HG03521 (cell line): ENCODE data around the gene SPATC1L.

ENCODE experiments used
- ATAC-seq: cut with Tn5 transposase; IDR thresholded peaks from one replicate; pipeline ENCODE4 v1.9.1; 2021; ENCODE audit warnings: mild to moderate bottlenecking, moderate library complexity; ENCODE audit not compliant: unreplicated experiment

SPATC1L gene

DNA sequence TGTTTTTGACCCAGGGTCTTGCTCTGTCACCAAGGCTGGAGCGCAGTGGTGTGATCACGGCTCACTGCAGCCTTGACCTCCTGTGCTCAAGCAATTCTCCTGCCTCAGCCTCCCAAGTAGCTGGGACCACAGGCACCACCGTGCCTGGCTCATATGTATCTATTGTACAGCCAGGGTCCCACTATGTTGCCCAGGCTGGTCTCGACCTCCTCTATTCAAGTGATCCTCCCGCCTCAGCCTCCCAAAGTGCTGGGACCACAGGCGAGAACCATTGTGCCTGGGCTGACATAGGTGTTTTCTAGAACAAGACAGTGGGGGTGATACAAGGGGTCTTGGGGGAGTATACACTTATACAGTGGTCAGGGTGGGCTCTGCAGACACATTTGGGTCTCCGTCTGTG, 46.4 kb downstream of the SPATC1L start:
- no peak for ATAC-seq

DNA sequence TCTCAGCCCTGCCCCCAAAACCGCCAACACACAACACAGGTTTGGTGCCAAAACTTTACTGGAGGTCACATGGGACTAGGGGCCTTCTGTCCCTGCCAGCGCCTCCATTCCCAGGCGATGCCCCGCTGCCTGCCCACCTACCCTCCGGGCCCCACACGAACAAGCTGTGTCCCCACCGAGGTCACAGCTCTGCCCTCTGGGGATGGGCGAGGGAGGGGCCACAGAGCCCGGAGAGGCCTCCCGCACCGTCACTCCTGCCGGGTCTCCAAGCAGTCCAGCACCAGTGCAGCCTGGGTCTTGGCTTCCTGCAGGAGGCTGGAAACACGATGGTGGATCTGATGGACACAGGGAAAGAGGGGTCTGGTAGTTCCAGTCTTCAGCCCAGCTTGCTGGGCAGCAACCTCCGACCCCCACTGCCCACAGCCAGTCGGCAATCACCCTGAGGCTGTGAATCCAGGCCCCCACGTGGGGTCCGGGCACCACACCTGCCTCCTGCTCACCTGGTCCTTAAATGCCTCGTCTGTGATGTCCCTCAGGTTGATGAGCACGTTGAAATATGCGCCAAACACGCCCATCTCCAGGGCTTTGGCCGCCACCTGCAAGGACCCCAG, 47.4 kb downstream of the SPATC1L start:
- ATAC-seq: no peak

DNA sequence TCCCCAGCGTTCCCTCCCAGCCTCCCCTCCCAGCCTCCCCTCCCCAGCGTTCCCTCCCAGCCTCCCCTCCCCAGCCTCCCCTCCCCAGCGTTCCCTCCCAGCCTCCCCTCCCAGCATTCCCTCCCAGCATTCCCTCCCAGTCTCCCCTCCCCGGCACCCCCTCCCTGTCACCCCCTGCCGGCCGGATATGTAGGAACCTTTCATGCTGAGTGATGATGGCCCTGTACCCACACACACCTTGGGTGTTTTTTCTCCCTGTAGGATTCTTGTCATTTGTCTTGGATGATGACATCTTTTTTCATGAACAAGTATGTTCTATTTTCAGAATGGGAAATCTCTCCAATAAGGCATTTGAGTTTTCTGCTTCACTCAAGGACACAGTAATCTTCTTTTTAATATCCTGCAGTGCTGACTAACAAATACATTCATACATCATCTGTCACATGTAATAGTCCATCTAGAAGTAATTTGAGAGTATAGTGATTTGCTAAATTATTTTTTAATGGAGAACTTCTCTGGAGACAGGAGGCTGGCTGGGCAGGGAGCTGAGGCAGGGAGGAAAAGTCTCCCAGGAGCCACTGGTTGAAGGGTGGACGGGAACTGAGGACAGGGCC, 48.4 kb downstream of the SPATC1L start:
- no peak for ATAC-seq

DNA sequence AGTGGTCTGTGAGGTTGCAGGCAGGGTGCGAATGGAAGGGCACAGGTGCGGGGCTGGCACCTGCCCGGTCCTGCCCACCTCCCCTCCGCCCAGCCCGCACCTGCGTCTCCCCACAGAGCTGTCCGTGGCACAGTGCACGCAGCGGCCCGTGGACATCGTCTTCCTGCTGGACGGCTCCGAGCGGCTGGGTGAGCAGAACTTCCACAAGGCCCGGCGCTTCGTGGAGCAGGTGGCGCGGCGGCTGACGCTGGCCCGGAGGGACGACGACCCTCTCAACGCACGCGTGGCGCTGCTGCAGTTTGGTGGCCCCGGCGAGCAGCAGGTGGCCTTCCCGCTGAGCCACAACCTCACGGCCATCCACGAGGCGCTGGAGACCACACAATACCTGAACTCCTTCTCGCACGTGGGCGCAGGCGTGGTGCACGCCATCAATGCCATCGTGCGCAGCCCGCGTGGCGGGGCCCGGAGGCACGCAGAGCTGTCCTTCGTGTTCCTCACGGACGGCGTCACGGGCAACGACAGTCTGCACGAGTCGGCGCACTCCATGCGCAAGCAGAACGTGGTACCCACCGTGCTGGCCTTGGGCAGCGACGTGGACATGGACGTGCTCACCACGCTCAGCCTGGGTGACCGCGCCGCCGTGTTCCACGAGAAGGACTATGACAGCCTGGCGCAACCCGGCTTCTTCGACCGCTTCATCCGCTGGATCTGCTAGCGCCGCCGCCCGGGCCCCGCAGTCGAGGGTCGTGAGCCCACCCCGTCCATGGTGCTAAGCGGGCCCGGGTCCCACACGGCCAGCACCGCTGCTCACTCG, 52.2 kb downstream of the SPATC1L start:
- no peak for ATAC-seq

- ATAC-seq: no peak
Observed at GRCh38 chr21:46131588-46131837, 52.7 kb downstream of the SPATC1L start.

DNA sequence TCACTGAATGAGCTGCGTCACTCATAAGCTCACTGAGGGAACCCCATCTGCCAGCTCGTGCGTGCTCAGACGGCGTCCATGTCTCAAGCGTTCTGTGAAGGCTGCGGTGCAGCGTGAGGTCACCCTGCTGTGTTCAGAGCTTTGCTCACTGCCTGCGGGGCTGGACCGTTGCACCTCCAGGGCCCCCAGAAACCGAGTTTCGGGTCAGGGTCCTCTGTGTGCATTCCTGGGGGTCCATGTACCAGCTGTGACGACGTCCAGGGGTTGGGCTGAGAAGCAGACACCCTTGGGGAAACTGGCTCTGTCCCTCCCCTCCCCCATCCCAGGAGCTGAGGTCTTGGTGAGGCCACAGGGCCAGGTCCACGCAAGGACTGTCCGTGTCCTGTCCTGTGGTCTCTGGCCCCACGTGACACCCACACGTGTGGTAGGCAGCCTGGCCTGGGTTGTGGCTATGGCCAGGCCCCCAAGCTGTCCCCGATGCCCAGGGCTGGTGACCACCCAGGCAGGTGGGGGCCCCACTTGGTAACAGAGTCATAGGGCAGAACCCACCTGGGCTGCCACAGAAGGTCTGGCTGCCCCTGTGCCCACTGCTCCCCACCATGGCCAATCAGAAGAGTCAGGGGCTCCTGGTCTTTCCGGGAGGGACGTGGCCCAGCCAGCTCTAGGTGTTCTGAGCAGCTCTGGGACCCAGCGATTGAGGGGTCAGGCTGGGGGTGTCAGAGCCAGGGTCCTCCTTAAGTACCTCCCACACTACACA, 53.2 kb downstream of the SPATC1L start:
- ATAC-seq: no peak

DNA sequence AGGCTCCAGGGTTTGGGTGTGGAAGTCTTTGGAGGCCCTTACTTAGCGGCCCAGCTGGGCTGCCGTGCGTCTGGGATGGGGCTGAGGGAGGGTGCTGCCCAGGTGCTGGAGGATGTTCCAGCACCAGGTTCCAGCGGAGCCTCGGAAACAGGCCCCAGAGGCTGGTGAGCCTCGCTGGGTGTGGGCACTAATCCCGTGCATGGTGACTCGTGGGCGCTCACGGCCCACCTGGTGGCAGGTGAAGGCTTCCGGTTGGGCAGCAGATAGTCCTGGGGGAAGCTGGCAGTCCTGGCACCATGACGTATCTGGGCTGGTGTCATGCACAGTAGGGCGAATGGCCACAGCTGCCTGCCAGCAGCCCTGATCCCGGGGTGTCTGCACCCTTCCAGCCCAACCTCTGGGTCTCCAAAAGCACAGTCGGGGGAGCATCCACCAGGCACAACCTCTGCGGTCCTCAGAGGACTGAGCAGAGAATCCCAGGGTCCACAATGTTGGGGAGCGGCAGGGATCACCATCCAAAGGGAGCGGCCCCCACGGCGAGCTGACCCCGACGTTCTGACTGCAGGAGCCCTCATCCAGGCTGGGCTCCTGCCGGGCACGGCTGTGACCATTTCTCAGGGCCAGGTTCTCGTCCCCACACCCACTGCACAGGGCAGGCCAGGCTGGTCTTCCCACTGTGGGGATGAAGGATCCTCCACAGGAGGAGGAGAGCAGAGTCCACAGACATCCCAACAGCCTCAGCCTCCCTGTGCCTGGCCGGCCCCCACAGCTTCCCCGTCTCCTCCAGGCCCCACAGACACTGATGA, 54.2 kb downstream of the SPATC1L start:
- ATAC-seq: no peak

GRCh38 chr21:46128933-46129571, 55.2 kb downstream of the SPATC1L start:
- ATAC-seq: no peak

DNA sequence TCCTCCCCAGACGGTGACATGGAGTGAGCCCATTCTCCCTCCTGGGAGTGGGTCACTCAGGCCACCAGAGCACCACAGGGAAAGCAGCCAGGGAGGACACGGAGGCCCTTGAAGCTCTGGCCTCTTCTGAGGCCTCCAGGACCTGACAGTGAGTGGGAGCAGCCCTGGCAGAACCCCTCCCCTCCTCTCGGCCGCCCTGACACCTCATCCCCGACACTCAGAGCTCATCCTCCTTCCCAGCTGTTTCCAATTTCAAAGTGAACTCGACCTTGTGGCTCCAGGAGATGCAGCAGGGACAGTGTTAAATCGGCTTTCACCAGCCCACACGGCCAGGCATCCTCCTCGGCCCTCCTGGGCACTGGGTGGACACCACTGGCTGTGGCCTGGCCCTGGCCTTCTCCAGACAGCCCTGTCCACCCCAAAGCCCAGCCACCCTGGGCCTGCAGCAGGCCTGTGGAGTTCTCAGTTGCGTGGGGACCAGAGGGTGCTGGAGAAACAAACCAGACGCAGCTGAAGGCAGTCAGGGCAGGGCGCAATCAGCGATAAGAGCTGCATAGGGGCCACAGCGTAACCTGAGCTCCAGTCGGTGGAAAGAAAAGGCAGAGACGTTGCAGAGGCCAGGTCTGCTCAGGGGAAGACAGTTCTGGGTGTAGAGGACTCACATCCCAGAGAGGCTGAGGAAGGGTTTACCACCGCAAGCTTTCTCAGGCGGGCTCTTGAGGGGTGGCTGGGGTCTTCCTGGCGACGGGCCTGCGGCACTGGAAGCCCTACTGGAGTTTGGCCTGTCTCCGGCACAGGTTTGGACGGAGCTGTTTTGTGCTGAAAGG, 55.9 kb downstream of the SPATC1L start:
- ATAC-seq: no peak

GRCh38 chr21:46127239-46128105, 56.8 kb downstream of the SPATC1L start:
- ATAC-seq: no peak

DNA sequence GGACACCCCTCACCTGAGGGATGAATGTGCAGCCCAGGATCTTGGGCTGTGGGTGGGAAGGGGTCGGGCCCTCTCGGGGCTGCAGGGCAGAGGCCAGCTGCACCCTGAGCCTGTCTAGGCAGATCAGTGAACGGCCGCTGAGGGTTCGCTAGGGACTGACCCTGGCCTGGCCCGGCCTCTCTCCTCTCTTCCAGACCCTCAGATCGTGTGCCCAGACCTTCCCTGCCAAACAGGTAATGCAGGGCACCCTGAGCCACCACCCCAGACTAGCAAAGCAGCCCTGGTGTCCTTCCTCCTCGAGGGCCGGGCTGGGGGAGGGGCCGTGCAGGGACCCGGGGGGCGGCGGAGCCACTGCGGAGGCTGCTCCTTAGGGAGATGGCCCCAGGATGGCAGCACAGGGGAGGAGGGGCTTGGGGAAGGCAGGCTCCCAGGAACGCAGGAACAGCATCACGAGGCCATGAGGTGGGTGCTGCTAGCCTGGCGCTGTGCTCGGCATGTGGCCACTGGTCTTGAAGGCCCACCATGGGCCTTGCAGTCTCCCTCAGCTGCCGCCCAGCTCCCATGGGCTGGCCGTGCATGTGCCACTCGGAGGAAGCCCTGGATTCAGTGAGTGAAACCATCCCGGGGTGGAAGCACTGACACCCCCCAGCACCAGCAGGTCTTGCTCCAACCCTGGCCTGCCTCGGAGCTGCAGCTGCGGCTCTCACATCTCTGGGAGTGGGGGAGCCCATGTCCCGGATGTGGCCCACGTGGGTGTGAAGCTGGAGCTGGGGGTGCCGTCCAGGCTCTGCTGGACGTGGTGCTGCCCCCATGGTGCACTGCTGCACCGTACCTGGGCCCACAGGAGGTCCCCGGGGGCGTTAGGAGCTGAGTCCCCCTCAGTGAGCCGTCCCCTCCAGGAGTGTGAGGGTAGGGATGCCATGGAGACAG, 57.7 kb downstream of the SPATC1L start:
- ATAC-seq: no peak

- ATAC-seq: no peak
Observed at GRCh38 chr21:46125846-46126301, 58.4 kb downstream of the SPATC1L start.

- ATAC-seq: no peak
Observed at GRCh38 chr21:46124926-46125845, 59.1 kb downstream of the SPATC1L start.

GRCh38 chr21:46124083-46124925, 60.0 kb downstream of the SPATC1L start:
- ATAC-seq: no peak
